GM10248 (cell line): ENCODE measurements around the gene TEKT5.

ENCODE experiments used
- CTCF ChIA-PET: fragments of 300-600 bp; sonication (Branson Sonifier 250); formaldehyde crosslinking; extraction: SDS; loops from one replicate; lab custom pipeline; 2021; ENCODE audit warnings: antibody characterized with exemption; lab: Yijun Ruan, JAX
- POLR2A ChIA-PET: fragments of 350-650 bp; sonication (Branson Sonifier 250); formaldehyde crosslinking; extraction: SDS; loops from one replicate; lab custom pipeline; 2020; ENCODE audit warnings: antibody characterized with exemption; lab: Yijun Ruan, JAX
- DNase-seq: peaks from one replicate; pipeline ENCODE4 v3.0.0; 2012; ENCODE audit errors: extremely low spot score
- CTCF ChIP-seq: IDR thresholded peaks from 2 replicates; pipeline ENCODE4 v1.5.1; 2012; ENCODE audit warnings: mild to moderate bottlenecking, low read depth; ENCODE audit errors: extremely low read depth, missing control alignments, control extremely low read depth

TEKT5 gene

GRCh38 chr16:10608687-10609401 is 85.9 kb downstream of the TEKT5 start:
- TF ChIP-seq CTCF = no peak
- CTCF ChIA-PET = interaction anchor here (0.6 to 2.2 kb wide), 6 partner anchors 11 to 47 kb away, joined by 3 to 5 read pairs (median 4); no protein-coding TSS in a partner anchor

DNA sequence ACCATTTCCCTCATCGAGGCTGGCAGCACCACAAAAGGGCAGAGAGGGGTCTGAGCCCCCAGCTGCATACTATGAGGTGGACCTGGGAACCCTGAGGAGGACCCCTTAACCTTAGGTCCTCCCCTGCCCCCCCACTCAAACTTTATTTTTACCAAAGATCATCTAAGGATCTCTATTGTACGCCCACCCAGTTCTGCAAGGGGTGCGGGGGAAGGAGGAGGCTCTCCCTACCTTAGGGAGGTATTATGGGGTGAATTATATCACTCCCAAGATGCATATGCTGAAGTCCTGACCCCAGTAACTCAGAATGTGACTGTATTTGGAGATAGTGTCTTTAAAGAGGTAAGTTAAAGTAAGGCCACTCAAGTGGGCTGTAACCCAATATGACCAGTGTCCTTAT is 87.6 kb downstream of the TEKT5 start:
- TF ChIP-seq CTCF = no peak
- ChIA-PET POLR2A (no interaction called here), CTCF (interaction anchor here (1.7 to 1.9 kb wide), 2 partner anchors 8 to 62 kb away, joined by 3 to 4 read pairs; no protein-coding TSS in a partner anchor)
- no peak for DNase-seq

More at GRCh38 chr16:10608687-10609401, 85.9 kb downstream of the TEKT5 start:
- POLR2A ChIA-PET = no interaction called here
- DNase-seq = no peak

DNA sequence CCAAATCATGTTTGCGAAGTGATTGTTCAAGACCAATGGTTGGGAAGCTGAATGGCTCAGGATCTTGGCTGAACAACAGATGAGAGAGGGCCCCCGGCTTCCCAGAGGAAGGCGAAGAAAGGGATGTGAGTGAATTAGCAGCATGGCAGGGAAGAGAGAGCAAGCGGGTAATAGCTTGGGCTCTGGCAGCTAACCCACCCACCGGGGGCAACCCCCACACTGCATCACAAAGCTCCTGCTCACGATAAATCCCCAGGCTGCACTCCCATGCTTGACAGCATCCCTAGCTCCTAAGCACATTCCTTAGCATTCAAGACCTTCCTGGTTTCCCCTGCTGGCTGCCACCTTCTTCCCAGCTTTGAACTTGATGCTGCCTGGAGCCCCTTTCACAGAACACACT is 88.1 kb downstream of the TEKT5 start:
- CTCF ChIA-PET = interaction anchor here (1.7 to 1.9 kb wide), 2 partner anchors 8 to 63 kb away, joined by 3 to 4 read pairs; no protein-coding TSS in a partner anchor
- no peak for DNase-seq
- no peak for TF ChIP-seq CTCF
- POLR2A ChIA-PET = no interaction called here

DNA sequence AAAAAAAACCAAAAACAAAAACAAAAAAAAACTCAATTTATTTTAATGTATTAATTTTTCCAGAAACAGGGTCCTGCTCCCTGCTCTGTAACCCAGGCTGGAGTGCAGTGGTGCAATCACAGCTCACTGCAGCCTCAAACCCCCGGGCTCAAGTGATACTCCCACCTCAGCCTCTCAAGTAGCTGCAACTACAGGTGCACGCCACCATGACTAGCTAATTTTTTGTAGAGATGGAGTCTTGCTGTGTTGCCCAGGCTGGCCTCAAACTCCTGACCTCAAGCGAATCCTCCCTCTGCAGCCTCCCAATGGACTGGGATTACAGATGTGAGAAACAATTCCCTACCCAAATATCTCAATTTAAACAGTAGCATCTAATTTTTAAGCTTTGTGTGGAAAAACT is 89.1 kb downstream of the TEKT5 start:
- no peak for DNase-seq
- no peak for TF ChIP-seq CTCF
- ChIA-PET CTCF (interaction anchor here (0.6 kb wide), 1 partner anchor 18 kb away, joined by 3 read pairs; no protein-coding TSS in a partner anchor), POLR2A (no interaction called here)

GRCh38 chr16:10601444-10602408 is 93.0 kb downstream of the TEKT5 start:
- ChIA-PET CTCF (interaction anchor here (0.7 to 1.7 kb wide), 2 partner anchors 87 to 135 kb away, joined by 3 to 5 read pairs; no protein-coding TSS in a partner anchor), POLR2A (no interaction called here)
- TF ChIP-seq CTCF = no peak

More at GRCh38 chr16:10601444-10602408, 93.0 kb downstream of the TEKT5 start:
- no peak for DNase-seq
